GM19023 (cell line): ENCODE measurements around the gene MTPN.

Experiments used
- ATAC-seq: cut with Tn5 transposase; IDR thresholded peaks from one replicate; pipeline ENCODE4 v1.9.1; 2021; ENCODE audit warnings: mild to moderate bottlenecking, moderate library complexity; ENCODE audit not compliant: unreplicated experiment

MTPN gene

GRCh38 chr7:135990258-135990657 lies 13.1 kb upstream of the MTPN start:
- ATAC-seq = no peak

- no peak for ATAC-seq
Measured at GRCh38 chr7:135981958-135982646, 4.9 kb upstream of the MTPN start.

- peak; percentile 75 for ATAC-seq
Measured at GRCh38 chr7:135980665-135981180, 3.6 kb upstream of the MTPN start.

GRCh38 chr7:135980012-135980551 lies 2.9 kb upstream of the MTPN start:
- no peak for ATAC-seq

- ATAC-seq = no peak
Measured at GRCh38 chr7:135979471-135980011, 2.4 kb upstream of the MTPN start.

- no peak for ATAC-seq
Measured at GRCh38 chr7:135978624-135979023, 1.5 kb upstream of the MTPN start.

- ATAC-seq = no peak
Measured at GRCh38 chr7:135977742-135978066, 545 bp upstream of the MTPN start.

GRCh38 chr7:135976312-135977006 lies 700 bp downstream of the MTPN start:
- ATAC-seq = peak; percentile 8

- no peak for ATAC-seq
Measured at GRCh38 chr7:135975166-135975565, 2.0 kb downstream of the MTPN start.

- no peak for ATAC-seq
Measured at GRCh38 chr7:135974667-135975066, 2.5 kb downstream of the MTPN start.

GRCh38 chr7:135971366-135971725 lies 5.8 kb downstream of the MTPN start:
- ATAC-seq = peak; percentile 13

GRCh38 chr7:135970682-135971365 lies 6.3 kb downstream of the MTPN start:
- ATAC-seq = peak; percentile 66

GRCh38 chr7:135970045-135970444 lies 7.1 kb downstream of the MTPN start:
- ATAC-seq = no peak

GRCh38 chr7:135966341-135967043 lies 10.7 kb downstream of the MTPN start:
- no peak for ATAC-seq

GRCh38 chr7:135965602-135966001 lies 11.6 kb downstream of the MTPN start:
- peak; percentile 59 for ATAC-seq

- no peak for ATAC-seq
Measured at GRCh38 chr7:135964791-135965190, 12.4 kb downstream of the MTPN start.

GRCh38 chr7:135964274-135964673 lies 12.9 kb downstream of the MTPN start:
- no peak for ATAC-seq

GRCh38 chr7:135962802-135963201 lies 14.4 kb downstream of the MTPN start:
- no peak for ATAC-seq

- ATAC-seq = no peak
Measured at GRCh38 chr7:135960709-135961451, 16.3 kb downstream of the MTPN start.
